Fibroblast of the aortic adventitia (primary cell): ENCODE results near the gene SLC25A21. TPM values are rescaled to one million over a fixed set of nuclear protein-coding genes. Genes with fewer than 3 reads are reported as not detected.

ENCODE experiments used
- DNase-seq: peaks from one replicate; pipeline ENCODE4 v3.0.0-alpha.2; 2010; ENCODE audit warnings: low read depth
- H3K4me3 ChIP-seq: 2 replicates; pipeline ENCODE4 v1.5.1; 2011; ENCODE audit warnings: low read depth, mild to moderate bottlenecking, control low read depth, low read length, moderate library complexity
- CTCF ChIP-seq: IDR thresholded peaks from 2 replicates; pipeline ENCODE4 v1.5.1; 2011; ENCODE audit warnings: mild to moderate bottlenecking, low read length, control low read depth, inconsistent platforms; ENCODE audit not compliant: insufficient read depth
- total RNA-seq: library from RNA; depleted of rRNA; stranded (reverse); fragments of >200 nt; gene quantifications from 2 replicates; pipeline ENCODE4 v1.2.3, GENCODE V29; 2012; ENCODE audit warnings: low replicate concordance

SLC25A21 gene
- total RNA-seq, 1 donor, result 1.2 TPM

- no peak overlapping the region for H3K4me3 ChIP-seq
- TF ChIP-seq CTCF, result no peak
- DNase-seq, result no peak
These were observed 31.0 kb upstream of the SLC25A21 start for GRCh38 chr14:37203423-37203822.

GRCh38 chr14:37202812-37203211, 30.4 kb upstream of the SLC25A21 start:
- TF ChIP-seq CTCF, result no peak
- H3K4me3 ChIP-seq, result no peak overlapping the region
- DNase-seq, result no peak

- peak; percentile 28 for DNase-seq
- no peak for TF ChIP-seq CTCF
- no peak overlapping the region for H3K4me3 ChIP-seq
These were observed 29.9 kb upstream of the SLC25A21 start for GRCh38 chr14:37202265-37202664.

GRCh38 chr14:37201724-37202123, 29.3 kb upstream of the SLC25A21 start:
- no peak for DNase-seq
- no peak for TF ChIP-seq CTCF
- no peak overlapping the region for H3K4me3 ChIP-seq

- TF ChIP-seq CTCF, result no peak
- DNase-seq, result no peak
- no peak overlapping the region for H3K4me3 ChIP-seq
These were observed 26.5 kb upstream of the SLC25A21 start for GRCh38 chr14:37198907-37199306.

GRCh38 chr14:37198273-37198598, 25.8 kb upstream of the SLC25A21 start:
- no peak for DNase-seq
- peak overlapping the region; percentile 83 for H3K4me3 ChIP-seq
- TF ChIP-seq CTCF, result no peak

GRCh38 chr14:37197421-37198272, 25.2 kb upstream of the SLC25A21 start, which contains the start of gene MIPOL1:
Gene MIPOL1, plus strand, starts transcription at chr14:37197937. Its CDS starts 49,952 bp downstream, at chr14:37247889.
- DNase-seq, result peak; percentile 86
- TF ChIP-seq CTCF, result peak; percentile 35
- H3K4me3 ChIP-seq, result peak within 1 kb of the TSS; percentile 83
